HCT116 (cell line): ENCODE results near the gene SNX9.

ENCODE experiments used
- YY1 ChIP-seq: IDR thresholded peaks from 2 replicates; pipeline ENCODE4 v1.6.1; 2011; ENCODE audit warnings: low read length, low read depth, moderate library complexity, mild to moderate bottlenecking; ENCODE audit not compliant: insufficient replicate concordance; ENCODE audit errors: extremely low read depth
- TF ChIP-seq, protein P1 (sequence below), 3 experiments: fragments of 200-600 bp in 1 of 3; sonication (generic) in 1 of 3; IDR thresholded peaks in 2 of 3; conservative IDR thresholded peaks in 1 of 3; 2 replicates each; pipeline ENCODE4 v1.5.1; 2012 to 2017; ENCODE audit warnings: low read depth in 2 of 3, low read length in 2 of 3, antibody characterized with exemption in 1 of 3, borderline replicate concordance in 1 of 3, control low read depth in 1 of 3, mild to moderate bottlenecking in 1 of 3, mixed read lengths in 1 of 3, mixed run types in 1 of 3, moderate library complexity in 1 of 3; ENCODE audit not compliant: insufficient read depth in 1 of 3
- TF ChIP-seq, protein P2 (sequence below): IDR thresholded peaks from 2 replicates; pipeline ENCODE4 v1.6.1; 2011; ENCODE audit warnings: mild to moderate bottlenecking, low read length, moderate library complexity; ENCODE audit not compliant: insufficient replicate concordance; ENCODE audit errors: extremely low read depth

DNA sequence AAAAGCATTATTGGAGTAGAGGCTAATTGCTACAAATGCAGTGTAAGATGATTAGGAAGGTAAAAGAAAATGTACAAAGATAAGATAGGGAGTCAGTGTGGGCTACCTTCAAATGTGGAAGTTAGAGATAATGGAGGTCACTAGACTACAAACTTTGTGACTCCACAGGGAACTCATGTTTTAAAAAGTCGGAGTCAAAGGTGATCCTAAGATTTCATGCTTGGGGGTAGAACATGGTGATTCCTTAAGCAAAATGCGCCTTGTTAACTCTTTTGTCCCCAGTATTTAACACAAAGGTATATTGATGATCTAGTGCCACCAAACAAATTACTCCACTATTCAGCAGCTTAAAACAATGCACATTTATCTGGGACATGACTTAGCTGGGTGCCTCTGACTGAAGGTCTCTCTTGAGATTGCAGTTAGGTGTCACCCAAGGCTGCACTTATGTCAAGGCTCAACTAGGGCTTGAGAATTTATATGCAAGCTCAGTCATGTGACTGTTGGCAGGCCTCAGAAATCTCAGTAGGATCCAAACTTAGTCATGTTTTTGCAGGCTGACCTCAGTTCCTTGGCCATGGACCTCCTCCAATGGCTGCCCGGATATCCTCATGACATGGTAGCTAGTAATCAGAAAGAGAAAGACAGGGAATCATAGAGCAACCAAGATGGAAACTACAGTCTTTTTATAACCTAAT lies 11.4 kb upstream of the SNX9 start:
- TF ChIP-seq, protein P1, sequence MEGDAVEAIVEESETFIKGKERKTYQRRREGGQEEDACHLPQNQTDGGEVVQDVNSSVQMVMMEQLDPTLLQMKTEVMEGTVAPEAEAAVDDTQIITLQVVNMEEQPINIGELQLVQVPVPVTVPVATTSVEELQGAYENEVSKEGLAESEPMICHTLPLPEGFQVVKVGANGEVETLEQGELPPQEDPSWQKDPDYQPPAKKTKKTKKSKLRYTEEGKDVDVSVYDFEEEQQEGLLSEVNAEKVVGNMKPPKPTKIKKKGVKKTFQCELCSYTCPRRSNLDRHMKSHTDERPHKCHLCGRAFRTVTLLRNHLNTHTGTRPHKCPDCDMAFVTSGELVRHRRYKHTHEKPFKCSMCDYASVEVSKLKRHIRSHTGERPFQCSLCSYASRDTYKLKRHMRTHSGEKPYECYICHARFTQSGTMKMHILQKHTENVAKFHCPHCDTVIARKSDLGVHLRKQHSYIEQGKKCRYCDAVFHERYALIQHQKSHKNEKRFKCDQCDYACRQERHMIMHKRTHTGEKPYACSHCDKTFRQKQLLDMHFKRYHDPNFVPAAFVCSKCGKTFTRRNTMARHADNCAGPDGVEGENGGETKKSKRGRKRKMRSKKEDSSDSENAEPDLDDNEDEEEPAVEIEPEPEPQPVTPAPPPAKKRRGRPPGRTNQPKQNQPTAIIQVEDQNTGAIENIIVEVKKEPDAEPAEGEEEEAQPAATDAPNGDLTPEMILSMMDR (IDR thresholded peaks at IDR 0.05 in 2 of 3, conservative IDR thresholded peaks at IDR 0.05 in 1 of 3; ENCODE audit: borderline replicate concordance in 1 of 3, insufficient read depth in 1 of 3, low read depth in 2 of 3, low read length in 2 of 3), result no peak
- no peak for TF ChIP-seq YY1
- TF ChIP-seq, protein P2, sequence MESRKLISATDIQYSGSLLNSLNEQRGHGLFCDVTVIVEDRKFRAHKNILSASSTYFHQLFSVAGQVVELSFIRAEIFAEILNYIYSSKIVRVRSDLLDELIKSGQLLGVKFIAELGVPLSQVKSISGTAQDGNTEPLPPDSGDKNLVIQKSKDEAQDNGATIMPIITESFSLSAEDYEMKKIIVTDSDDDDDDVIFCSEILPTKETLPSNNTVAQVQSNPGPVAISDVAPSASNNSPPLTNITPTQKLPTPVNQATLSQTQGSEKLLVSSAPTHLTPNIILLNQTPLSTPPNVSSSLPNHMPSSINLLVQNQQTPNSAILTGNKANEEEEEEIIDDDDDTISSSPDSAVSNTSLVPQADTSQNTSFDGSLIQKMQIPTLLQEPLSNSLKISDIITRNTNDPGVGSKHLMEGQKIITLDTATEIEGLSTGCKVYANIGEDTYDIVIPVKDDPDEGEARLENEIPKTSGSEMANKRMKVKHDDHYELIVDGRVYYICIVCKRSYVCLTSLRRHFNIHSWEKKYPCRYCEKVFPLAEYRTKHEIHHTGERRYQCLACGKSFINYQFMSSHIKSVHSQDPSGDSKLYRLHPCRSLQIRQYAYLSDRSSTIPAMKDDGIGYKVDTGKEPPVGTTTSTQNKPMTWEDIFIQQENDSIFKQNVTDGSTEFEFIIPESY, result no peak
